Activated CD8-positive, alpha-beta T cell treated with anti-CD3 and anti-CD28 coated beads, Interleukin-2, amount 10 ng/mL, durations not matched to agents 7 days and 5 days (primary cell): ENCODE results near the gene C1orf74. TPM values are rescaled to one million over a fixed set of nuclear protein-coding genes. Genes with fewer than 3 reads are reported as not detected.

Experiments used
- ATAC-seq: fragments of 150-1000 bp; cut with Tn5 transposase; one replicate; pipeline ENCODE4 v1.10.0; 2021; ENCODE audit warnings: moderate library complexity
- CTCF ChIA-PET: fragments of 350-600 bp; sonication (Branson Sonifier 250); formaldehyde crosslinking; loops from one replicate; lab custom pipeline; 2021; ENCODE audit warnings: antibody characterized with exemption; lab: Charles Lee
- POLR2A ChIA-PET: fragments of 350-600 bp; sonication (Branson Sonifier 250); formaldehyde crosslinking; loops from one replicate; lab custom pipeline; 2021; ENCODE audit warnings: antibody characterized with exemption; lab: Charles Lee
- DNase-seq: peaks from one replicate; pipeline ENCODE4 v3.0.0-alpha.2; 2020
- H3K27ac Mint-ChIP-seq: one replicate; pipeline ENCODE4 v1.8.0; 2021; ENCODE audit warnings: mild to moderate bottlenecking, mixed read lengths
- H3K27me3 Mint-ChIP-seq: one replicate; pipeline ENCODE4 v1.8.0; 2021; ENCODE audit warnings: low read depth, mixed read lengths
- H3K36me3 Mint-ChIP-seq: one replicate; pipeline ENCODE4 v1.8.0; 2021; ENCODE audit warnings: low read depth, mixed read lengths
- H3K4me1 Mint-ChIP-seq: one replicate; pipeline ENCODE4 v1.8.0; 2021; ENCODE audit warnings: low read depth, mixed read lengths
- H3K4me3 Mint-ChIP-seq: one replicate; pipeline ENCODE4 v1.8.0; 2021; ENCODE audit warnings: mild to moderate bottlenecking, mixed read lengths
- H3K9me3 Mint-ChIP-seq: one replicate; pipeline ENCODE4 v1.8.0; 2022; ENCODE audit warnings: mixed read lengths; ENCODE audit not compliant: insufficient read depth
- total RNA-seq, 2 experiments: library from RNA; stranded (reverse); gene quantifications; one replicate each; pipeline ENCODE4 v1.2.3, GENCODE V29; 2021

C1orf74 gene
- total RNA-seq, 2 experiments from 2014 or later = 2.5 to 2.6 TPM

- H3K9me3 Mint-ChIP-seq = no peaks in the 10 kb centered on the region
- POLR2A ChIA-PET = interaction anchor here (0.7 to 9.7 kb wide), 5 partner anchors 10 to 26 kb away, joined by 3 to 241 read pairs (median 6); no protein-coding TSS in a partner anchor
- CTCF ChIA-PET = interaction anchor here (1.2 to 15.3 kb wide), 9 partner anchors 3 to 190 kb away, joined by 3 to 336 read pairs (median 5); partner anchors contain the start of genes C1orf74 and TRAF3IP3
- peaks cover 73% of the 10 kb centered on the region for H3K4me1 Mint-ChIP-seq
- peak overlapping the region; percentile 97 for H3K27ac Mint-ChIP-seq
- H3K4me3 Mint-ChIP-seq = peak overlapping the region; percentile 93
- DNase-seq (peak; percentile 57), ATAC-seq (peak; percentile 57)
- H3K27me3 Mint-ChIP-seq = no peaks in the 10 kb centered on the region
- peaks cover 60% of the 10 kb centered on the region for H3K36me3 Mint-ChIP-seq
Measured at GRCh38 chr1:209756615-209757445, 27.5 kb downstream of the C1orf74 start.

DNA sequence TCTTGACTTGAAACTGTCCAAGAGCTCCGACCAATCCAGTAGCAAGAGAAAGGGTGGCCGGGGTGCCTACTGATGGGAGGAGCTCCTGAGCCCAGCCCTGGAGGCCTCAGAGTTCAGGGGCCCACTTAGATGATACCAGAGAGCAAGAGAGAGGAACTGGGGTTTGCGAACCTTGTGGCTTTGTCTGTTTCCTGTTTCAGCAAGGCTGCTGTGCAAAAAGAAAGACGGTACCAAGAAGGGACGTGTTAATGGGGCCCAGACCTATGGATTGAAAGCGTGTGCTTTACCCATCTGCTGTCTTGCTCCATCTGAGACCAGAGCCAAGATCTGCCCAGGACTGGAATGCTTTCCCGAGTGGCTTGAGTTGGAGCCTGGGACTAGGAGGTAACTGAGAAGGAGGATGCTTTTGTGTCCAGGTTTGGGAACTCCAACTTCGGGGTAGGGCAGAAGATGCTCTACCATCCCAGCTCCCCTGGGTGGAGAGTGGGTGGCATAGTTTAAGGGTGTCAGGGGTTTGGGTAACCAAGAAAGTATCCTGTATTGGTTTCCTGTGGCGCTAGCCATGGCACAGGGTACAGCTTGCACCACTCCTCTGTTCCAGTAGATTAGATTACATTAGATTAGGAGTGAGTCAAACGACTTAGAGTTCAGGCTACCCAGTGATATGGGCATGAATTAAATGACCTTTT, 28.3 kb downstream of the C1orf74 start, which contains the start of gene TRAF3IP3:
Gene TRAF3IP3 (plus strand): TSS at position 128 of the 689 bp plus-strand sequence. CDS start 3,987 bp downstream, outside the sequence.
- ChIA-PET CTCF (interaction anchor here (1.0 to 15.3 kb wide), 11 partner anchors 2 to 189 kb away, joined by 3 to 336 read pairs (median 5); partner anchors contain the start of genes C1orf74 and TRAF3IP3), POLR2A (interaction anchor here (0.7 to 9.7 kb wide), 7 partner anchors 11 to 83 kb away, joined by 3 to 241 read pairs (median 5); no protein-coding TSS in a partner anchor)
- DNase-seq (peak; percentile 92), ATAC-seq (peak; percentile 86)
- Mint-ChIP-seq H3K4me3 (peak within 1 kb of the TSS; percentile 93), H3K27me3 (no peaks in the 10 kb centered on the region), H3K4me1 (peaks cover 73% of the 10 kb centered on the region), H3K9me3 (no peaks in the 10 kb centered on the region), H3K27ac (peak within 1 kb of the TSS; percentile 97), H3K36me3 (peaks cover 52% of the 10 kb centered on the region)

DNA sequence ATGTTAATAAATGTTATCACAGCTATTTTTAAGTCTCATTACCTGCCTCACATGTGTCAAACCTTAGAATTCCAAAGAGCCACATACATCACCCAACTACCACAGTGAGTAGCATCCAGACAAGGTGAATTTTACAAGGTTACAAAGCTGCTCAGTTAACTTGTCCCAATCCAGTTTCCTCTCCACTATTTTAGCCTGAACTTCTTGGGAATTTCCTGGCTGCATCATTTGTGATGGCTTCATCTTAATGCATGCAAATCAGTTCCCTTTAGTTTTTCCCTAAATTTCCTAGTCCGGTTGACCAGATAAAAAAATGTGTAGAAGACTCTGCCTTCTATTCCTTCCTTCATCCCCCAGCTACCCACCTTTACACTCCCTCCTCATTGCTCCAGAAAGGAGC, 29.1 kb downstream of the C1orf74 start:
- H3K4me3 Mint-ChIP-seq = peak overlapping the region; percentile 93
- ATAC-seq (no peak), DNase-seq (no peak)
- no peaks in the 10 kb centered on the region for H3K9me3 Mint-ChIP-seq
- no peaks in the 10 kb centered on the region for H3K27me3 Mint-ChIP-seq
- ChIA-PET POLR2A (interaction anchor here (0.7 to 9.7 kb wide), 5 partner anchors 11 to 82 kb away, joined by 3 to 241 read pairs (median 5); no protein-coding TSS in a partner anchor), CTCF (interaction anchor here (1.0 to 15.3 kb wide), 10 partner anchors 1 to 154 kb away, joined by 3 to 336 read pairs (median 5); partner anchors contain the start of genes C1orf74 and TRAF3IP3)
- H3K27ac Mint-ChIP-seq = peak overlapping the region; percentile 97
- H3K4me1 Mint-ChIP-seq = peaks cover 74% of the 10 kb centered on the region
- peaks cover 44% of the 10 kb centered on the region for H3K36me3 Mint-ChIP-seq

- ChIA-PET CTCF (interaction anchor here (0.8 to 13.6 kb wide), 3 partner anchors 10 to 75 kb away, joined by 3 to 336 read pairs (median 7); partner anchors contain the start of genes TRAF3IP3 and UTP25), POLR2A (interaction anchor here (0.5 to 9.7 kb wide), 4 partner anchors 14 to 31 kb away, joined by 3 to 241 read pairs (median 8); partner anchors contain the start of gene C1orf74)
- peaks cover 20% of the 10 kb centered on the region for H3K36me3 Mint-ChIP-seq
- H3K9me3 Mint-ChIP-seq = no peaks in the 10 kb centered on the region
- peaks cover 70% of the 10 kb centered on the region for H3K4me1 Mint-ChIP-seq
- H3K4me3 Mint-ChIP-seq = peak overlapping the region; percentile 70
- ATAC-seq (no peak), DNase-seq (no peak)
- H3K27me3 Mint-ChIP-seq = no peaks in the 10 kb centered on the region
- H3K27ac Mint-ChIP-seq = peak overlapping the region; percentile 96
Measured at GRCh38 chr1:209752890-209753289, 31.5 kb downstream of the C1orf74 start.

DNA sequence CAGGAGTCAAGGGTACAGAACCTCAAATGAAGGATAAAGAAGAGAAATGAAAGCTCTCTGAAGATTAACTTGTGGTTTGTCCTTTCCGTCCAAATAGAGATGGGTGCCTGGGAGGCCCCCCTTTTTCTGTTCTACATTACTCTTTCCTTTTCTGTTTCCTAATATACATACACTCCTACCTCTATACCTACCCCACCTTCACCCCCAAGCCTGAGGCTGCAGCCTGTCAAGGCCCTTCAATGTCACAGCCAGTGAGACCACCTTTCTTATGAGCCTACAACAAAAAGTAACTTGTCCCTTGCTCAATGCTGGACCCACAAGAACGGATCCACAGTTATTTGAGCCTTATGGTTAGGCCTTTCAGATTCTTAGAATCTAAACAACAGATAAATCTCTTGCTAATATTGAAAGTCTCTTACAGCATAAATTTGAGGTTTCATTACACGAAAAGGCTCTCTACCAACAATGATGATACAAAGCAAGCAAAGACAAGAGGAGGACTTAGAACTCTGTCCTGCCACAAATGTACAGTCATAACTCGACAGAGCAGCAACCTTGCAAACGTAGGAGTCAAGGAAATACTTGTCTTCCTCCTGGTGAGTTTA, 32.6 kb downstream of the C1orf74 start:
- ATAC-seq = peak; percentile 38
- peak overlapping the region; percentile 96 for H3K27ac Mint-ChIP-seq
- peak overlapping the region; percentile 70 for H3K4me3 Mint-ChIP-seq
- no peaks in the 10 kb centered on the region for H3K27me3 Mint-ChIP-seq
- peak; percentile 58 for DNase-seq
- CTCF ChIA-PET = interaction anchor here (1.5 to 13.6 kb wide), 3 partner anchors 11 to 72 kb away, joined by 4 to 336 read pairs (median 7); partner anchors contain the start of gene TRAF3IP3
- POLR2A ChIA-PET = interaction anchor here (1.0 to 9.7 kb wide), 5 partner anchors 15 to 32 kb away, joined by 3 to 241 read pairs (median 7); partner anchors contain the start of gene C1orf74
- peaks cover 80% of the 10 kb centered on the region for H3K4me1 Mint-ChIP-seq
- H3K9me3 Mint-ChIP-seq = no peaks in the 10 kb centered on the region
- peaks cover 9% of the 10 kb centered on the region for H3K36me3 Mint-ChIP-seq

DNA sequence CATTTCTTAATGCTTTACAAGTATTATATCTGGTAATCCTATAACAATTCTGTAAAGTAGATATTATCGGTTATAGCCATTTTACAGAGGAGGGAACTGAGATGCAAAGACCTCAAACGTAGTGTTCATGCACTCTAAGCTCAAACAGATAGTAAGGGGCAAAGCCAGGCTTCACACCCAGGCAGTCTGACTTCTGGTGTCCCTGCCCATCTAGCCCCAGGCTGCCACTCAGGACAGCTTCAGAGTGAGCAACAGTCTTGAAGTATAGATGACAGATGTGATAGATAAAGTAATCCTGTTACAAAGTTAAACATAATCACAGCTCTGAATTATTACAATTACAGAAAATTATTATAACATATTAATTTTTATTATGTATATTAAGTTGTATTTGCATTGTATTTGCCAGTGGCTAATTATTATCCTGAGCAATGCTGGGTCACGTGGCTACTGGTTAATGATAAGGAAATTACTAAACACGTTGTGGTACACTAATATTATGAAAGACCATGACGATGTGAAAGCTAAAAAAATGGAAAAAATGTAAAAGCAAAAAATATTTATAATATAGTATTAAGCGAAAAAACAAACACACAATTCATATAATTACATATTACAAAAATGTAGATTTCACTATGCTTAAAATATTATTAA, 34.6 kb downstream of the C1orf74 start:
- Mint-ChIP-seq H3K36me3 (no peaks in the 10 kb centered on the region), H3K27me3 (no peaks in the 10 kb centered on the region), H3K9me3 (no peaks in the 10 kb centered on the region), H3K4me3 (no peak overlapping the region), H3K27ac (peak overlapping the region; percentile 88), H3K4me1 (peaks cover 73% of the 10 kb centered on the region)
- DNase-seq = no peak
- ChIA-PET POLR2A (interaction anchor here (1.6 to 2.8 kb wide), 2 partner anchors 19 to 35 kb away, joined by 5 to 28 read pairs; partner anchors contain the start of gene C1orf74), CTCF (interaction anchor here (1.4 to 13.6 kb wide), 16 partner anchors 13 to 180 kb away, joined by 4 to 336 read pairs (median 16); partner anchors contain the start of gene TRAF3IP3)
- no peak for ATAC-seq

- H3K9me3 Mint-ChIP-seq = no peaks in the 10 kb centered on the region
- H3K27me3 Mint-ChIP-seq = no peaks in the 10 kb centered on the region
- H3K4me3 Mint-ChIP-seq = no peak overlapping the region
- ChIA-PET POLR2A (interaction anchor here (0.6 to 2.8 kb wide), 3 partner anchors 20 to 335 kb away, joined by 3 to 28 read pairs (median 5); partner anchors contain the start of gene C1orf74), CTCF (interaction anchor here (0.7 to 13.6 kb wide), 32 partner anchors 13 to 183 kb away, joined by 3 to 336 read pairs (median 9); partner anchors contain the start of gene TRAF3IP3)
- no peak for DNase-seq
- H3K27ac Mint-ChIP-seq = peak overlapping the region; percentile 88
- no peaks in the 10 kb centered on the region for H3K36me3 Mint-ChIP-seq
- peaks cover 69% of the 10 kb centered on the region for H3K4me1 Mint-ChIP-seq
- ATAC-seq = no peak
Measured at GRCh38 chr1:209749205-209749604, 35.2 kb downstream of the C1orf74 start.

GRCh38 chr1:209748620-209749019, 35.7 kb downstream of the C1orf74 start:
- Mint-ChIP-seq H3K4me3 (no peak overlapping the region), H3K4me1 (peaks cover 63% of the 10 kb centered on the region), H3K9me3 (no peaks in the 10 kb centered on the region), H3K36me3 (no peaks in the 10 kb centered on the region), H3K27me3 (no peaks in the 10 kb centered on the region), H3K27ac (peak overlapping the region; percentile 89)
- ChIA-PET POLR2A (interaction anchor here (0.6 to 2.8 kb wide), 3 partner anchors 20 to 334 kb away, joined by 3 to 28 read pairs (median 5); partner anchors contain the start of gene C1orf74), CTCF (interaction anchor here (0.6 to 13.6 kb wide), 48 partner anchors 12 to 1873 kb away, joined by 3 to 336 read pairs (median 6); partner anchors contain the start of genes CAMK1G, LAMB3, TRAF3IP3 and UTP25)
- peak; percentile 43 for DNase-seq
- ATAC-seq = no peak

DNA sequence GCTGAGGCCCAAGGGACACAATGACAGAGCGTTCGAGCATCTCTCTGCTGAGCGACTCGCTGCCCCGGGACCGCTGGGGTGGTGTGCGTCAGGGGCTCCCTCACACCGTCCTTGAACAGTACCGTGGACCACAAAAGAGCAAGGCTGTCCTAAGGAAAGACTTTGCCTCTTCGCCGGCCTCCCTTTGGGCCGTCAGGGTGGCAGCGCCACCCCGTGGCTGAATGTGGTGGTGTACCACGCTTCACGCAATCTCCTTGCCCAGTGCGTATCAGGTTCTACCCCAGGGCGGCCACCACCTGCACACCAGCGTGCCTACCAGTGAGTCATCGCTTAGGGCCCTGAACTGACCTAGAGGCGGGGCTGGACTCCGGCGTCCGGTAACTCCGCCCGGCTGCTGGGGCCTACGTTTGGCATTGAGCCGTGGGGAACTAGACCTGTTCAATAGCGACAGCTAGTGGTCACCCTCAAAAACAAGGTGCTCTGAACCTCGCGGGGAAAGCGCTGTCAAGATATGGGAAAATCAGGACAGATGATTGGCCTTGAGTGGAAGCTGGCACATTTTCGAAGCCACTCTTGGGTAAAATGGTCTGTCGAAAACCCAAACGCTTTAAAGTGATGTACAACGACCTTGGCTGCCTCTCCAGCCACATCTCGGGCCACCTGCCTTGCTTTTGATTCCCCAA, 36.6 kb downstream of the C1orf74 start:
- Mint-ChIP-seq H3K4me3 (peak overlapping the region; percentile 66), H3K9me3 (no peaks in the 10 kb centered on the region), H3K4me1 (peaks cover 60% of the 10 kb centered on the region), H3K27me3 (no peaks in the 10 kb centered on the region), H3K36me3 (no peaks in the 10 kb centered on the region), H3K27ac (peak overlapping the region; percentile 89)
- CTCF ChIA-PET = interaction anchor here (0.6 to 13.6 kb wide), 45 partner anchors 11 to 1872 kb away, joined by 3 to 336 read pairs (median 6); partner anchors contain the start of genes CAMK1G, LAMB3, TRAF3IP3 and UTP25
- ATAC-seq (peak; percentile 84), DNase-seq (peak; percentile 89)
- POLR2A ChIA-PET = interaction anchor here (0.6 to 2.8 kb wide), 2 partner anchors 21 to 95 kb away, joined by 4 to 28 read pairs; no protein-coding TSS in a partner anchor
